Heart left ventricle (tissue), 13 donors: ENCODE results near the gene FABP3.

ENCODE experiments used
- CTCF ChIP-seq, 12 donors: fragments of 200-600 bp; sonication (generic) in 4 of 12; IDR thresholded peaks; one replicate each; pipeline versions ENCODE4 v1.5.0 to v1.8.0; 2018 to 2022; ENCODE audit warnings: antibody characterized with exemption in 12 of 12, mild to moderate bottlenecking in 5 of 12
- POLR2A ChIP-seq, 2 donors: fragments of 450-650 bp; IDR thresholded peaks; one replicate each; pipeline ENCODE4 v1.6.1; 2017; ENCODE audit warnings: antibody characterized with exemption in 2 of 2, mild to moderate bottlenecking in 2 of 2, moderate library complexity in 2 of 2
- donor health status: ischemic (EF 13 %, LVEDD 7.1; RV severe dilation, severe dysfunction).
- donor health status: DM: no; HTN: yes; CAD: no.
- donor health status: DM: no; HTN: no; CAD: no.
- donor health status: ischemic (EF 25% LVEDD 6.9; RV normal size, moderate dysfunction).
- donor health status: ischemic (EF 25% LVEDD 5.7; RV mildly dilated, moderate dysfunction).
- donor health status: ischemic (EF 35%, LVEDD 5.7; RV mildly dilated, moderate dysfunction).
- donor health status: nonischemic (EF 11% LVEDD 7.7; RV severe dilation, severe dysfunction).
- donor health status: DM: yes; HTN: yes; CAD: no.
- donor health status: PGD.
- donor health status: ischemic (EF 29% LVEDD 5.4; RV normal size, mild dysfunction).
- donor health status: nonischemic (EF 23%, LVEDD 6.1; RV moderate dilation, normal function).

- TF ChIP-seq CTCF (IDR thresholded peaks at IDR 0.05), result no peak
- TF ChIP-seq POLR2A (IDR thresholded peaks at IDR 0.05), result no peak
Observed at GRCh38 chr1:31315902-31316301, 57.0 kb downstream of the FABP3 start.
